K562 (cell line): ENCODE data around the gene LBHD2.

Source experiments
- CREM ChIP-seq: IDR thresholded peaks from 2 replicates; pipeline ENCODE4 v1.6.1; 2014; ENCODE audit warnings: antibody characterized with exemption, low read depth
- CSDE1 ChIP-seq, 2 experiments: fragments of 450-650 bp; IDR thresholded peaks; 2 replicates each; pipeline ENCODE4 v1.6.1; 2016; ENCODE audit warnings: mild to moderate bottlenecking in 1 of 2
- FOXA1 ChIP-seq: fragments of 450-650 bp; IDR thresholded peaks from 2 replicates; pipeline ENCODE4 v1.6.1; 2016; ENCODE audit warnings: mild to moderate bottlenecking, borderline replicate concordance
- GABPA ChIP-seq: fragments of 200-800 bp; sonication (Bioruptor generic); conservative IDR thresholded peaks from 2 replicates; pipeline ENCODE4 v1.6.1; 2016; ENCODE audit warnings: low read depth, missing genetic modification characterization, missing compliant biosample characterization
- ID3 ChIP-seq, 2 experiments: fragments of 250-450 bp in 1 of 2; fragments of 450-650 bp in 1 of 2; sonication (Bioruptor Pico) in 1 of 2; IDR thresholded peaks; 2 replicates each; pipeline versions ENCODE4 v1.6.1 to v1.8.0; 2016 to 2021; ENCODE audit warnings: mild to moderate bottlenecking in 2 of 2, moderate library complexity in 2 of 2, missing compliant biosample characterization in 1 of 2, missing genetic modification characterization in 1 of 2
- NRF1 ChIP-seq, 2 experiments: fragments of 450-650 bp; IDR thresholded peaks in 1 of 2; conservative IDR thresholded peaks in 1 of 2; 2 replicates each; pipeline ENCODE4 v1.6.1; 2014; ENCODE audit warnings: mild to moderate bottlenecking in 2 of 2
- POLR2A ChIP-seq: fragments of 450-650 bp; conservative IDR thresholded peaks from 2 replicates; pipeline ENCODE4 v1.6.1; 2016
- POLR2AphosphoS5 ChIP-seq: IDR thresholded peaks from 2 replicates; pipeline ENCODE4 v1.6.1; 2011; ENCODE audit warnings: mild to moderate bottlenecking, low read depth, low read length, moderate library complexity; ENCODE audit not compliant: control insufficient read depth, insufficient read depth
- POU5F1 ChIP-seq: fragments of 150-350 bp; IDR thresholded peaks from 2 replicates; pipeline ENCODE4 v1.6.1; 2014; ENCODE audit warnings: borderline replicate concordance, low read length, low read depth, mild to moderate bottlenecking; ENCODE audit not compliant: partially characterized antibody
- TCF7 ChIP-seq: sonication (generic); IDR thresholded peaks from 2 replicates; pipeline ENCODE4 v1.6.1; 2016; ENCODE audit warnings: antibody characterized with exemption, borderline replicate concordance
- ZNF197 ChIP-seq: fragments of 200-800 bp; sonication (Bioruptor generic); IDR thresholded peaks from 2 replicates; pipeline ENCODE4 v1.6.1; 2016; ENCODE audit warnings: low read depth, missing genetic modification characterization, missing compliant biosample characterization
- ZNF318 ChIP-seq, 2 experiments: fragments of 450-650 bp; IDR thresholded peaks; 2 replicates each; pipeline ENCODE4 v1.6.1; 2016; ENCODE audit warnings: mild to moderate bottlenecking in 2 of 2, borderline replicate concordance in 1 of 2, low read depth in 1 of 2, moderate library complexity in 1 of 2

GRCh38 chr14:103073876-103074728 lies 9.9 kb upstream of the LBHD2 start:
- TF ChIP-seq ZNF197 (no peak), CSDE1 (IDR thresholded peaks at IDR 0.05) (no peak), ID3 (CRISPR knock-in tag; IDR thresholded peaks at IDR 0.05) (no peak), ID3 (tag; IDR thresholded peaks at IDR 0.05) (no peak), FOXA1 (no peak), ZNF318 (IDR thresholded peaks at IDR 0.05; ENCODE audit: borderline replicate concordance in 1 of 2, low read depth in 1 of 2) (no peak), GABPA (tag) (no peak), CREM (no peak), TCF7 (no peak), POLR2AphosphoS5 (no peak), POLR2A (no peak), POU5F1 (no peak), NRF1 (conservative IDR thresholded peaks at IDR 0.05 in 1 of 2, IDR thresholded peaks at IDR 0.05 in 1 of 2) (no peak)
